SK-N-SH treated with all-trans-retinoic acid at 6 μM for 48 hours (cell line): ENCODE results near the gene GNG13.
"Not testable (repeated sequence)": the region's sequence is repeated elsewhere in the genome, so short reads cannot be mapped to it uniquely, and the experiment has no call there.

Source experiments
- ATAC-seq: fragments of 200-7000 bp; cut with Tn5 transposase; 3 replicates; pipeline ENCODE4 v1.9.1; 2020; ENCODE audit warnings: mild to moderate bottlenecking, moderate library complexity
- ARNTL ChIP-seq: fragments of 450-650 bp; formaldehyde crosslinking; IDR thresholded peaks from 2 replicates; pipeline ENCODE4 v1.5.0; 2020; ENCODE audit warnings: low read depth, mild to moderate bottlenecking, moderate library complexity, borderline replicate concordance
- CREB5 ChIP-seq: fragments of 250-450 bp; sonication (Bioruptor Pico); IDR thresholded peaks from 2 replicates; pipeline ENCODE4 v1.5.1; 2020; ENCODE audit warnings: low read depth, mild to moderate bottlenecking, moderate library complexity
- CSRNP3 ChIP-seq: fragments of 250-450 bp; sonication (Bioruptor Pico); IDR thresholded peaks from 2 replicates; pipeline ENCODE4 v1.5.1; 2021; ENCODE audit warnings: mild to moderate bottlenecking, moderate library complexity
- ESRRG ChIP-seq: fragments of 250-450 bp; sonication (Bioruptor Pico); IDR thresholded peaks from 2 replicates; pipeline ENCODE4 v1.6.1; 2021; ENCODE audit warnings: mild to moderate bottlenecking
- GLIS3 ChIP-seq: fragments of 250-450 bp; sonication (Bioruptor Pico); IDR thresholded peaks from 2 replicates; pipeline ENCODE4 v1.5.0; 2020; ENCODE audit warnings: mild to moderate bottlenecking, moderate library complexity
- ISL1 ChIP-seq: fragments of 250-450 bp; sonication (Bioruptor Pico); IDR thresholded peaks from 2 replicates; pipeline ENCODE4 v2.1.2; 2022; ENCODE audit warnings: mild to moderate bottlenecking, moderate library complexity
- OSR1 ChIP-seq: fragments of 250-450 bp; sonication (Bioruptor Pico); IDR thresholded peaks from 2 replicates; pipeline ENCODE4 v1.8.0; 2022; ENCODE audit warnings: moderate library complexity, mild to moderate bottlenecking, inconsistent platforms
- PATZ1 ChIP-seq: fragments of 250-450 bp; sonication (Bioruptor Pico); IDR thresholded peaks from 2 replicates; pipeline ENCODE4 v1.8.0; 2020; ENCODE audit warnings: mild to moderate bottlenecking, moderate library complexity, borderline replicate concordance
- POU6F1 ChIP-seq: fragments of 250-450 bp; sonication (Bioruptor Pico); IDR thresholded peaks from 2 replicates; pipeline ENCODE4 v1.8.0; 2021; ENCODE audit warnings: low read depth, mild to moderate bottlenecking, moderate library complexity, borderline replicate concordance
- PPARA ChIP-seq: fragments of 250-450 bp; sonication (Bioruptor Pico); IDR thresholded peaks from 2 replicates; pipeline ENCODE4 v1.5.0; 2020; ENCODE audit warnings: mild to moderate bottlenecking, borderline replicate concordance
- RARB ChIP-seq: fragments of 250-450 bp; sonication (Bioruptor Pico); IDR thresholded peaks from 2 replicates; pipeline ENCODE4 v1.8.0; 2021; ENCODE audit warnings: mild to moderate bottlenecking, moderate library complexity
- SNAI2 ChIP-seq: fragments of 250-450 bp; sonication (Bioruptor Pico); IDR thresholded peaks from 2 replicates; pipeline ENCODE4 v1.5.0; 2020; ENCODE audit warnings: mild to moderate bottlenecking, moderate library complexity
- TCF4 ChIP-seq: fragments of 250-450 bp; sonication (Bioruptor Pico); IDR thresholded peaks from 2 replicates; pipeline ENCODE4 v1.8.0; 2021; ENCODE audit warnings: mild to moderate bottlenecking, moderate library complexity, borderline replicate concordance
- TSHZ2 ChIP-seq: fragments of 250-450 bp; sonication (Bioruptor Pico); IDR thresholded peaks from 2 replicates; pipeline ENCODE4 v1.5.0; 2020; ENCODE audit warnings: mild to moderate bottlenecking, moderate library complexity
- ZC3H10 ChIP-seq: fragments of 250-450 bp; sonication (Bioruptor Pico); IDR thresholded peaks from 2 replicates; pipeline ENCODE4 v1.5.1; 2021; ENCODE audit warnings: mild to moderate bottlenecking, moderate library complexity
- ZFP3 ChIP-seq: fragments of 250-450 bp; sonication (Bioruptor Pico); IDR thresholded peaks from 2 replicates; pipeline ENCODE4 v1.5.0; 2020; ENCODE audit warnings: mild to moderate bottlenecking, moderate library complexity
- ZFP30 ChIP-seq: fragments of 450-650 bp; formaldehyde crosslinking; IDR thresholded peaks from 2 replicates; pipeline ENCODE4 v1.5.0; 2022; ENCODE audit warnings: mild to moderate bottlenecking, moderate library complexity
- ZNF565 ChIP-seq: fragments of 450-650 bp; formaldehyde crosslinking; conservative IDR thresholded peaks from 2 replicates; pipeline ENCODE4 v1.5.0; 2020; ENCODE audit warnings: low read depth, mild to moderate bottlenecking, moderate library complexity
- ZNF70 ChIP-seq: fragments of 450-650 bp; formaldehyde crosslinking; IDR thresholded peaks from 2 replicates; pipeline ENCODE4 v1.5.0; 2020; ENCODE audit warnings: mild to moderate bottlenecking, moderate library complexity
- ZNF8 ChIP-seq: fragments of 450-650 bp; formaldehyde crosslinking; IDR thresholded peaks from 2 replicates; pipeline ENCODE4 v1.5.0; 2020; ENCODE audit warnings: mild to moderate bottlenecking, moderate library complexity

Gene GNG13

GRCh38 chr16:821751-822150, 21.2 kb upstream of the GNG13 start (continued):
- TF ChIP-seq TSHZ2 (no peak), CREB5 (CRISPR knock-in tag) (no peak), ZC3H10 (no peak)

- no peak for TF ChIP-seq RARB (CRISPR knock-in tag)
- no peak for TF ChIP-seq PATZ1 (CRISPR knock-in tag)
- no peak for TF ChIP-seq POU6F1 (CRISPR knock-in tag)
- no peak for TF ChIP-seq ZNF8 (CRISPR knock-in tag)
- no peak for TF ChIP-seq GLIS3 (CRISPR knock-in tag)
- no peak for TF ChIP-seq TCF4 (CRISPR knock-in tag)
- TF ChIP-seq, all 23 proteins: peak for 0
- no peak for ATAC-seq
These were observed 20.2 kb upstream of the GNG13 start for GRCh38 chr16:820748-821147.

- not testable (repeated sequence) for ATAC-seq
These were observed 19.5 kb upstream of the GNG13 start for GRCh38 chr16:820044-820408.

GRCh38 chr16:819336-820043, 19.0 kb upstream of the GNG13 start:
- TF ChIP-seq TCF4 (CRISPR knock-in tag) (no peak), OSR1 (no peak), ZNF8 (CRISPR knock-in tag) (no peak), ARNTL (no peak), RARB (CRISPR knock-in tag) (no peak), ZNF565 (CRISPR knock-in tag) (no peak), PPARA (CRISPR knock-in tag) (no peak), PATZ1 (CRISPR knock-in tag) (no peak), TSHZ2 (no peak), ESRRG (CRISPR knock-in tag) (no peak), ZFP30 (no peak), ZFP3 (CRISPR knock-in tag) (no peak), SNAI2 (no peak), CSRNP3 (CRISPR knock-in tag) (no peak), GLIS3 (CRISPR knock-in tag) (no peak), ISL1 (CRISPR knock-in tag) (no peak), ZNF70 (CRISPR knock-in tag) (no peak), CREB5 (CRISPR knock-in tag) (no peak)
- ATAC-seq: no peak
